OCI-LY3 (cell line): ENCODE results near the gene RACGAP1.
"Not testable (repeated sequence)": the region's sequence is repeated elsewhere in the genome, so short reads cannot be mapped to it uniquely, and the experiment has no call there.

ENCODE experiments used
- H2AFZ ChIP-seq: fragments of 200-600, 300-600 bp; shearing (Covaris generic); 2 replicates; pipeline ENCODE4 v1.6.0; 2014; ENCODE audit warnings: antibody characterized with exemption, low read depth, low read length
- H3K27ac ChIP-seq: fragments of 200-600, 300-600 bp; sonication (generic); 2 replicates; pipeline ENCODE4 v1.5.1; 2014; ENCODE audit warnings: mild to moderate bottlenecking, low read length, moderate library complexity, mixed read lengths
- H3K27me3 ChIP-seq: fragments of 200-600, 300-600 bp; sonication (generic); 2 replicates; pipeline ENCODE4 v1.6.1; 2014; ENCODE audit warnings: low read depth, low read length, mixed read lengths
- H3K36me3 ChIP-seq: fragments of 200-600, 300-600 bp; sonication (generic); replicated peaks from 2 replicates; pipeline ENCODE3; 2014; ENCODE audit warnings: low read depth, low read length, mixed read lengths
- H3K4me1 ChIP-seq: fragments of 300-600, 200-600 bp; sonication (generic); 2 replicates; pipeline ENCODE4 v1.6.1; 2014; ENCODE audit warnings: low read length, mixed read lengths
- H3K4me2 ChIP-seq: fragments of 200-600, 300-600 bp; sonication (generic); 2 replicates; pipeline ENCODE4 v1.6.1; 2014; ENCODE audit warnings: low read length, mixed read lengths
- H3K4me3 ChIP-seq: fragments of 300-600, 200-600 bp; sonication (generic); 2 replicates; pipeline ENCODE4 v1.5.1; 2014; ENCODE audit warnings: antibody characterized with exemption, mild to moderate bottlenecking, low read length, moderate library complexity
- H3K79me2 ChIP-seq: fragments of 300-600, 200-600 bp; shearing (Covaris generic); 2 replicates; pipeline ENCODE4 v1.6.1; 2014; ENCODE audit warnings: mild to moderate bottlenecking, low read length, mixed read lengths
- H3K9ac ChIP-seq: fragments of 300-600, 200-600 bp; shearing (Covaris generic); 2 replicates; pipeline ENCODE4 v1.6.0; 2014; ENCODE audit warnings: mild to moderate bottlenecking, low read length, moderate library complexity
- H3K9me3 ChIP-seq: fragments of 200-600, 300-600 bp; shearing (Covaris generic); 2 replicates; pipeline ENCODE4 v1.6.1; 2014; ENCODE audit warnings: low read length, mixed read lengths; ENCODE audit not compliant: insufficient read depth
- H4K20me1 ChIP-seq: fragments of 200-600, 300-600 bp; sonication (generic); 2 replicates; pipeline ENCODE4 v1.6.1; 2016; ENCODE audit warnings: low read length, mixed read lengths; ENCODE audit not compliant: insufficient read depth
- EZH2phosphoT487 ChIP-seq: fragments of 200-600 bp; shearing (Covaris generic); IDR thresholded peaks from 2 replicates; pipeline ENCODE4 v1.6.1; 2018; ENCODE audit warnings: antibody characterized with exemption, mixed run types, low read depth
- TF ChIP-seq, protein P1 (sequence below): fragments of 200-600, 300-600 bp; sonication (generic); IDR thresholded peaks from 2 replicates; pipeline ENCODE4 v1.5.1; 2014; ENCODE audit warnings: antibody characterized with exemption, low read length, low read depth

RACGAP1 gene

DNA sequence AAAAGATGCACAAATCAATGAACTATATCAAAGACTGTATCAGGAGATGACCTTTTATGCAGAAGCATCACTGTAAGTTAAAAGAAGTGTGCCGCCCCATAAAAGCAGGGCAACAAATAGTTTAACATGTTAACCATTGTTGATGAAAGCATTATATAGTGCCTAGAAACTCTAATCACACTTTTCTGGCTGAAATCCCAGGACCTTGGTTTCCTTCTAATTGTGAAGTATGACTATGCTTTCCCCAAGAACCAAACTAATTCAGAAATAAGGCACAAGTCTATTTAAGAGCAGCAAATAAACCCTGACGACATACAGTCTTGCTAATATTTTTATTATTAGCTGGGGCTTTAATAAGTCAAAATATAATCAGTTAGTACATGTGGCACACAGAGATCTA is 21.7 kb downstream of the RACGAP1 start:
- Histone ChIP-seq H2AFZ (no peak overlapping the region), H3K9ac (no peak overlapping the region), H3K9me3 (no peaks in the 10 kb centered on the region), H4K20me1 (peaks cover 21% of the 10 kb centered on the region), H3K4me3 (no peak overlapping the region), H3K4me2 (no peak overlapping the region), H3K27ac (no peak overlapping the region), H3K36me3 (peaks cover 61% of the 10 kb centered on the region), H3K4me1 (peaks cover 21% of the 10 kb centered on the region), H3K79me2 (peaks cover 26% of the 10 kb centered on the region), H3K27me3 (no peaks in the 10 kb centered on the region)
- no peak for TF ChIP-seq EZH2phosphoT487
- TF ChIP-seq, protein P1, sequence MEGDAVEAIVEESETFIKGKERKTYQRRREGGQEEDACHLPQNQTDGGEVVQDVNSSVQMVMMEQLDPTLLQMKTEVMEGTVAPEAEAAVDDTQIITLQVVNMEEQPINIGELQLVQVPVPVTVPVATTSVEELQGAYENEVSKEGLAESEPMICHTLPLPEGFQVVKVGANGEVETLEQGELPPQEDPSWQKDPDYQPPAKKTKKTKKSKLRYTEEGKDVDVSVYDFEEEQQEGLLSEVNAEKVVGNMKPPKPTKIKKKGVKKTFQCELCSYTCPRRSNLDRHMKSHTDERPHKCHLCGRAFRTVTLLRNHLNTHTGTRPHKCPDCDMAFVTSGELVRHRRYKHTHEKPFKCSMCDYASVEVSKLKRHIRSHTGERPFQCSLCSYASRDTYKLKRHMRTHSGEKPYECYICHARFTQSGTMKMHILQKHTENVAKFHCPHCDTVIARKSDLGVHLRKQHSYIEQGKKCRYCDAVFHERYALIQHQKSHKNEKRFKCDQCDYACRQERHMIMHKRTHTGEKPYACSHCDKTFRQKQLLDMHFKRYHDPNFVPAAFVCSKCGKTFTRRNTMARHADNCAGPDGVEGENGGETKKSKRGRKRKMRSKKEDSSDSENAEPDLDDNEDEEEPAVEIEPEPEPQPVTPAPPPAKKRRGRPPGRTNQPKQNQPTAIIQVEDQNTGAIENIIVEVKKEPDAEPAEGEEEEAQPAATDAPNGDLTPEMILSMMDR, result no peak

DNA sequence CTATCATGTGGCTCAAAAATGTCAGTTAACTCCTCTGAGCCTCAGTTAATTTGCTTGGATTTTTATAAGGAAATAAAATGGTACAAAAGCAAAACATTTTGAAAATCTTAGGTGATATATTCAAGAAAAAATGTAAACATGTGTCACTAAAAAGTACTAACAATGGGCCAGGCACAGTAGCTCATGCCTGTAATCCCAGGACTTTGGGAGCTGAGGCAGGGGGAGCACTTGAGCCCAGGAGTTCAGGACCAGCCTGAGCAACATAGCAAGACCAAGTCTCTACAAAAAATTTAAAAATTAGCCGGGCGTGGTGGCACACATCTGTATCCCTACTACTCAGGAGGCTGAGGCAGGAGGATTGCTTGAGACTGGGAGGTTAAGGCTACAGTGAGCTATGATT is 26.8 kb downstream of the RACGAP1 start:
- TF ChIP-seq EZH2phosphoT487, result no peak
- TF ChIP-seq, protein P1, result no peak
- Histone ChIP-seq H3K36me3 (peaks cover 50% of the 10 kb centered on the region), H3K9ac (no peak overlapping the region), H3K9me3 (no peaks in the 10 kb centered on the region), H4K20me1 (no peaks in the 10 kb centered on the region), H3K27me3 (no peaks in the 10 kb centered on the region), H3K27ac (no peak overlapping the region), H3K4me2 (no peak overlapping the region), H3K4me3 (no peak overlapping the region), H3K79me2 (no peaks in the 10 kb centered on the region), H3K4me1 (no peaks in the 10 kb centered on the region), H2AFZ (no peak overlapping the region)

DNA sequence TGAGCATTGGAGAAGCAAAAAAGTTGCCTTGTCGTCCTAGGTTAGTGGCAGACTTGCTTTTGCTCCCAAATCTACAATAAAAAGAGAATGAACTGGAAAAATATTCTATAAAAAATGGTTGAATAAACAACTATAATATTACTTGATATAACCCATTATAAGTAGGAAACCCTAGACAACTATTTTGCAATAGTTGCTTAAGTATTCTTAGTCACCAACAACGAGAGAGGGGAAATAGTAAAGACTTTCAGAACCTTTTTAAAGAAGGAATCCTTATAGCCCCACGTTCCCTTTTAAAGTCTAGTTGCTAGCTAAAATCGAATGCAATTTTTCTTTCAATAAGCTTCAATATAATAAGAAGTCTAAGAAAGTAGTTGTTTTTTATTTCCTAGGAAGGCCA is 35.0 kb downstream of the RACGAP1 start:
- TF ChIP-seq EZH2phosphoT487, result no peak
- TF ChIP-seq, protein P1, result no peak
- no peaks in the 10 kb centered on the region for H3K9me3 ChIP-seq
- H3K4me2 ChIP-seq, result no peak overlapping the region
- H3K9ac ChIP-seq, result no peak overlapping the region
- H3K27me3 ChIP-seq, result no peaks in the 10 kb centered on the region
- no peaks in the 10 kb centered on the region for H3K79me2 ChIP-seq
- H3K4me3 ChIP-seq, result no peak overlapping the region
- no peaks in the 10 kb centered on the region for H4K20me1 ChIP-seq
- peaks cover 52% of the 10 kb centered on the region for H3K36me3 ChIP-seq
- H3K4me1 ChIP-seq, result no peaks in the 10 kb centered on the region
- H3K27ac ChIP-seq, result no peak overlapping the region
- no peak overlapping the region for H2AFZ ChIP-seq

DNA sequence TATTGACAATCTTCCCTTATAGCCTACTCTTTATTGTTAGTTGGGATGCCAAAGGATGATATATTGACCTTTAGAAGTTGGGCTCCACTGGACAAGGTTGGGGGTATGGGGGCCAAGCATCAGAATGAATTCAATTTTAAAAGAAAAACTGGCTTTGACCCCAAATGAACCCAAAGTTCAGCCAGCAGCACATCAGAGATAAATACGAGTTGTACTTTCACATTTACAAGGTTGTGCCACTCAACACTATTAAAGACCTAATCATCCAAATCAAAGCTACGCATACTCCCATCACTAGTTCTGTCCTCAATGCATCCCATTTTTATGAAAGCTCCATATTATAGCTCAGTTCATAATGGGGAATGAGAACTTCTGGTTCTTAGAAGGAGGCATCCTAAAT is 35.9 kb downstream of the RACGAP1 start:
- H3K27me3 ChIP-seq, H3K4me3 ChIP-seq, H3K4me1 ChIP-seq, H3K27ac ChIP-seq, H3K4me2 ChIP-seq, H3K9ac ChIP-seq, H2AFZ ChIP-seq, H3K9me3 ChIP-seq, H3K79me2 ChIP-seq, H4K20me1 ChIP-seq: not testable (repeated sequence)
- H3K36me3 ChIP-seq, result peaks cover 50% of the 10 kb centered on the region
